Astrocyte of the spinal cord (primary cell): ENCODE data around the gene TENM3.
"Not testable (repeated sequence)": the region's sequence is repeated elsewhere in the genome, so short reads cannot be mapped to it uniquely, and the experiment has no call there.

Source experiments
- DNase-seq: peaks from one replicate; pipeline ENCODE4 v3.0.0; 2011; ENCODE audit warnings: low read depth, low spot score
- H3K4me3 ChIP-seq: 2 replicates; pipeline ENCODE4 v1.5.1; 2011; ENCODE audit warnings: low read depth, mild to moderate bottlenecking, low read length, moderate library complexity
- CTCF ChIP-seq: IDR thresholded peaks from 2 replicates; pipeline ENCODE4 v1.5.1; 2012; ENCODE audit warnings: low read depth, mild to moderate bottlenecking, low read length, inconsistent platforms
- in situ Hi-C: cut with HindIII; loops from 2 replicates; pipeline ENCODE4 v1.10.0; 2017; ENCODE audit warnings: low sequenced_read_pairs

TENM3 gene

GRCh38 chr4:182240161-182241130 is 2.8 kb upstream of the TENM3 start:
- H3K4me3 ChIP-seq: no peak overlapping the region
- peak; percentile 69 for DNase-seq
- in situ Hi-C loops: no loop called here
- no peak for TF ChIP-seq CTCF

DNA sequence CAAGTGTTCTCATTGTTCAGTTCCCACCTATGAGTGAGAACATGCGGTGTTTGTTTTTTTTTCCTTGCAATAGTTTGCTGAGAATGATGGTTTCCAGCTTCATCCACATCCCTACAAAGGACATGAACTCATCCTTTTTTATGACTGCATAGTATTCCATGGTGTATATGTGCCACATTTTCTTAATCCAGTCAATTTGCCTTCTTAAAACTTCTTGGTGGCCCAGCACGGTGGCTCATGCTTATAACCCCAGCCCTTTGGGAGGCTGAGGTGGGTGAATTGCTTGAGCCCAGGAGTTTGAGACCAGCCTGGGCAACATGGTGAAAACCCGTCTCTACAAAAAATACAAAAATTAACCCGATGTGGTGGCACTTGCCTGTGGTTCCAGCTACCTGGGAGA is 942 bp upstream of the TENM3 start:
- H3K4me3 ChIP-seq, DNase-seq, in situ Hi-C loops: not testable (repeated sequence)

- in situ Hi-C loops: no loop called here
- DNase-seq: peak; percentile 47
- TF ChIP-seq CTCF: no peak
- no peak overlapping the region for H3K4me3 ChIP-seq
Measured at GRCh38 chr4:182242787-182243186, 415 bp upstream of the TENM3 start.

DNA sequence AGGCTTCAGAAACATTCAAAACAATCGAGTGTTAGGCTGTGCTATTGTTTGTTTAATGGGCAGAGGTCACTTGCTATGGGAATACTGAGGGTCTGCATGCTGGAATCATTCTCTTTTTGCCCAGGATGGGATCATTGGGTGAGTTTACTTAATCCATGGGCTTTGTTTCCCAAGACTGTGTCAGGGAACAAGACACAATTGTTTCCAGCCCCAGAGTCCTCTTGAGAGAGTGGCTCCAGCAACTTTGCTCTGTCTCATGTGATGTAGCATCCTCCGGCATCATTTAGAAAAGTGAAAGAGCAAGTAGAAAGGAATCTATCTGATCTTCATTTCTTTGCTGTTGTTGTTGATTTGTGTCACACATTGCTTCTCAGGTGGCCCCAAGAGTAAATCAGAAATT is 1.8 kb downstream of the TENM3 start:
- H3K4me3 ChIP-seq: no peak overlapping the region
- TF ChIP-seq CTCF: no peak
- DNase-seq: no peak
- in situ Hi-C loops: no loop called here

- no peak overlapping the region for H3K4me3 ChIP-seq
- DNase-seq: no peak
- no peak for TF ChIP-seq CTCF
- in situ Hi-C loops: no loop called here
Measured at GRCh38 chr4:182245541-182246215, 2.5 kb downstream of the TENM3 start.

DNA sequence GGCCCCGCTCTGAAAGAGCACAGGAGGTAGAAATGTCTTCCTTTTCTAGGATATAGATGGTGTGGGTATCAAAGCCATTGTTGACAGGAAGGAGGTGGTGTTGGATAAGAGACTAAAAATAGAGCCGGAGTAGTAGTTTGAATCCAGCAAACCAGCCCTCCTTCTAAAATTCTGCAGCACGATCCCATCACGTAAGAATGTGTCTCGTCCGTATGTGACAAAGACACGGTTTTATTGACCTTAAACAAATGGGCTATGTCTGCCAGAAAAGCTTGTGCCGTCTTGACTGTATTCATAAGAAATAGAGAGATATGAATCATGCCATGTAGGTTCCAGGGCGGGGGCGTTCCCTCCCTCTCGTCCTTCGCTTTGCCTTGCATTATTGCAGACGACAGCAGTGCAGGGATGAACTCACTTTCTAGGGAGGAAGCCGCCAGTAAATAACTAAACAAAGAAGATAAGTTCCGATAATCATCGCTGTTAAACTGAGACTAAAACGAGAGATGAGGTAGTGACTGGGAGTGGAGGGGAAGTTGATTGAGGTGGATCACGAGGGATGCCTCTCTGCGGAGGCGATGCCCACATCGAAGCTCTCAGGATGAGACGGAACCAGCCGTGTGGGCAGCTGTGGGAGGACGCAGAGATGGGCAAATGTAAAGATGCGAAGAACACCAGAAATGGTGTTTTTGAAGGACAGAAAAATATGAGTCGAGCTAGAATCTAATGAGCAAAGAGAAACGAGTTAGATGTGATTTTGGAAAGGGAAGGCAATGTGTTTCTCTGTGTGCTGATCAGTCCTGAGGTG is 3.4 kb downstream of the TENM3 start:
- DNase-seq: no peak
- no peak overlapping the region for H3K4me3 ChIP-seq
- TF ChIP-seq CTCF: no peak
- in situ Hi-C loops: no loop called here
